ENCODE measurements around the gene THRB.

Gene THRB

DNA sequence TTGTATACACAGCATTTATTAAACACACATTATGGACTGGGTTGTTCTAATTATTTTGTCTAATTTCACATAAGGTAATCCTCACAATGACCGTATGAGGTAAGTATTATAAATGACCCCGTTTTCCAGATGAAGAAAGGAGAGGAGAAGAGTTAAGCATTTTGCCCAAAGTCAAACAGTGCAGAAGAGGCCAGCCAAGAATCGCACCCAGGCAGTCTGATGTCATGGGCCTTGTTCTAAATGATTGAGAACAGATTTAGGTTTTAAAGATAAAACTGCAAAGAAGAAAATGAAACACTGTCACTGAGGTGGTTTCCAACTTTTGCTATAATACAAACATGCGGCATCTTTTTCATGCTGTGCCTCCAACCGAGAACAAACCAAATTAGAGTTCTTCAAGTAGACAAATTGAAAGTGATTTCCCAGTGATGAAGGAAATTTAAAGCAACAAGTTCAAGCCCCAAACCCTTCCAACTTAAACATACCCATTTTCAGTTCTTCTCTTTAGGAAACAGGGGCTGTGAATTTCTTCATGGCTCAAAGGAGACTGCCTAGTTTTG lies 155.3 kb downstream of the THRB start:
- no peaks in the 10 kb centered on the region for H3K36me3 ChIP-seq
- DNase-seq: no peak
- no peaks in the 10 kb centered on the region for H3K9me3 ChIP-seq
- TF ChIP-seq, protein P1, sequence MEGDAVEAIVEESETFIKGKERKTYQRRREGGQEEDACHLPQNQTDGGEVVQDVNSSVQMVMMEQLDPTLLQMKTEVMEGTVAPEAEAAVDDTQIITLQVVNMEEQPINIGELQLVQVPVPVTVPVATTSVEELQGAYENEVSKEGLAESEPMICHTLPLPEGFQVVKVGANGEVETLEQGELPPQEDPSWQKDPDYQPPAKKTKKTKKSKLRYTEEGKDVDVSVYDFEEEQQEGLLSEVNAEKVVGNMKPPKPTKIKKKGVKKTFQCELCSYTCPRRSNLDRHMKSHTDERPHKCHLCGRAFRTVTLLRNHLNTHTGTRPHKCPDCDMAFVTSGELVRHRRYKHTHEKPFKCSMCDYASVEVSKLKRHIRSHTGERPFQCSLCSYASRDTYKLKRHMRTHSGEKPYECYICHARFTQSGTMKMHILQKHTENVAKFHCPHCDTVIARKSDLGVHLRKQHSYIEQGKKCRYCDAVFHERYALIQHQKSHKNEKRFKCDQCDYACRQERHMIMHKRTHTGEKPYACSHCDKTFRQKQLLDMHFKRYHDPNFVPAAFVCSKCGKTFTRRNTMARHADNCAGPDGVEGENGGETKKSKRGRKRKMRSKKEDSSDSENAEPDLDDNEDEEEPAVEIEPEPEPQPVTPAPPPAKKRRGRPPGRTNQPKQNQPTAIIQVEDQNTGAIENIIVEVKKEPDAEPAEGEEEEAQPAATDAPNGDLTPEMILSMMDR (IDR thresholded peaks at IDR 0.05; ENCODE audit: low read depth, low read length): no peak
- no peaks in the 10 kb centered on the region for H3K4me1 ChIP-seq
- no peaks in the 10 kb centered on the region for H3K27me3 ChIP-seq
- H3K4me3 ChIP-seq (ENCODE audit: low read depth, low read length): no peak overlapping the region

DNA sequence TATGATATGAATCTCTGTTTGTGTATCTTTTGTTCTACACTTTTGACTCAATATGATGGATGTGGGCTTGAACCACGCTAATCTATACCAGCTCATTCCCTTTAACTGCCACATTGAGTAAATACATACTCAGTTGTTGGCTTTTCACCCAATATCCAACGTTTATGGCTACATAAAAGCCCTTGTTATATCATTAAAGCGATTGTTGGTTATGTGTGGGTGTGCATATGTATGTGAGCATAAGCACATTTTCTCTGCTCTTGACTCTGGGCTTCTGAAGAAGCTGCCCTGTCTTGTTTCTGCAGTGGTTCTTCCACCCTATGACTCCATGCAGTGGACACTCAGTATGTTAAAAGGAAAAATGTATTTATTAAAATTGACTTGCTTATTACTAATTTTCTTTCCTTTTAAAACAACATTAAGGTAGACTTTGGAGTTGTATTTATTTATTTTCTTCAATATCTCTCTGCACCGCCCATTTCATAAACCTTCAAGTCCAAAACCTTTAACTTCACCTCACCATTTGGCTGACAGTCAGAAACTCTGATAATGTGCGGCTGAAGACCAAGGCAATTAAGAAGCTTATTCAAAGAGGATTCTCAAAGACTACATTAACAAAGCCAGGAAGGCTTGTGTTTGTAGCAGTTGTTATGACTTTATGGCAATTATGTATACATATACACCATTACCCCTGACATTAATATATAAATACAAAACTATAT lies 156.1 kb downstream of the THRB start:
- Histone ChIP-seq H3K4me1 (no peaks in the 10 kb centered on the region), H3K4me3 (ENCODE audit: low read depth, low read length) (no peak overlapping the region), H3K36me3 (no peaks in the 10 kb centered on the region), H3K9me3 (no peaks in the 10 kb centered on the region), H3K27me3 (no peaks in the 10 kb centered on the region)
- DNase-seq: no peak
- TF ChIP-seq, protein P1 (IDR thresholded peaks at IDR 0.05; ENCODE audit: low read depth, low read length): no peak

DNA sequence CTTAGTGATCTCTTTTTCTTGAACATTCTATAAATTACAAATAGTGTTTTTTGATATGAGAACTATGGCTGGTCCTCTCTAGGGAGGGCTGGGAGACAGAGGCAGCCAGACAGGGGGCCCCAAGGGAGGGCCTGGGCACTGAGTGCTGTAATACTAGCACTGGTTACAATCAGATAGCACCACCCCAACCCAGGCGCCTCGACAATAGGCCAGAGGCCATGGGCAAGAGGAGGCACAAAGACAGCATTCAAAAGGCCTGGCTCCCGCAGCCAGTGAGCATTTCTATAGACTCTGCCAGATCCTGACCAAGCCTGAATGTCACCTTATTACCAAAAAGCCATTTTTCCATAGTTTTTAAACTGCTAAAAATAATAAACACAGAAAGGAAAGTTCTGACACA lies 158.5 kb downstream of the THRB start:
- DNase-seq: peak; percentile 6
- H3K27me3 ChIP-seq: no peaks in the 10 kb centered on the region
- no peaks in the 10 kb centered on the region for H3K9me3 ChIP-seq
- no peaks in the 10 kb centered on the region for H3K4me1 ChIP-seq
- H3K36me3 ChIP-seq: no peaks in the 10 kb centered on the region
- TF ChIP-seq, protein P1 (IDR thresholded peaks at IDR 0.05; ENCODE audit: low read depth, low read length): no peak
- H3K4me3 ChIP-seq (ENCODE audit: low read depth, low read length): no peak overlapping the region

DNA sequence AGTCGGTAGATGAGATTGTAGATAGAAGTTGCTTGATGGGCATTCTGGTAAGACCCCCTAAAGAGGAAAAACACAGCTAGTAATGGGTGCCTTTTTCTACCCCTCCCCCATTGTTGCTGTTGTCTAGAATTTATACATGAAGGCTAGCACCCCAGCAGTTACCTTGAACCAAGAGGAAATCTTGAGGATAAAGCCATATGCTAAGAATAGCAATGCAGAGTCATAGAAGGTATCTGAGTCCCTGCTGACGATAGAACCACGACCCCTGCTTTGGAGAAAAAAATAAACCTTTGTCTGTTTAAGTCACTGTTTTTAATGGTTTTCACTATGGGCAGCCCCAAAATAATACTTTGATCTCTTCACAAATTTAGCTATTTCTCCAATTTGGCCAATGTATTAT lies 162.6 kb downstream of the THRB start:
- no peaks in the 10 kb centered on the region for H3K9me3 ChIP-seq
- no peaks in the 10 kb centered on the region for H3K36me3 ChIP-seq
- no peaks in the 10 kb centered on the region for H3K4me1 ChIP-seq
- TF ChIP-seq, protein P1 (IDR thresholded peaks at IDR 0.05; ENCODE audit: low read depth, low read length): no peak
- no peak for DNase-seq
- no peak overlapping the region for H3K4me3 ChIP-seq (ENCODE audit: low read depth, low read length)
- no peaks in the 10 kb centered on the region for H3K27me3 ChIP-seq

DNA sequence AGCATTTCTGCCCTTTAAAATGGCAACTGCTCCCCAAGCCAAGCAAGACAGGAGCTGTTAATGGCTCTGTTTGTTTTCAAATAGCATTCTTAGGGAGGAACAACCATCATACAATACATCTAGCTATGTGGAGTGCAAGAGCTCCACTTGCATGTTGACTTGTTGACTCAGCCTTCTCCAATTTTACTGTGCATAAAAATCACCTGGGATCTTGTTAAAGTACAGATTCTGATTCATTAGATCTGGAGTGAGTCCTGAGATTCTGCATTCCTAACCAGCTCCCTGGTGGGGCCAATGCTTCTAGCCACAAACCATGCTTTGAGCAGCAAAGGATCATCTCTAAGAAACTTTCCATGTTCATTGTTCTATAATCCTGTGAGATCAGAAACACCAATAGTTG lies 171.4 kb downstream of the THRB start:
- TF ChIP-seq, protein P1 (IDR thresholded peaks at IDR 0.05; ENCODE audit: low read depth, low read length): no peak
- no peaks in the 10 kb centered on the region for H3K9me3 ChIP-seq
- no peaks in the 10 kb centered on the region for H3K36me3 ChIP-seq

DNA sequence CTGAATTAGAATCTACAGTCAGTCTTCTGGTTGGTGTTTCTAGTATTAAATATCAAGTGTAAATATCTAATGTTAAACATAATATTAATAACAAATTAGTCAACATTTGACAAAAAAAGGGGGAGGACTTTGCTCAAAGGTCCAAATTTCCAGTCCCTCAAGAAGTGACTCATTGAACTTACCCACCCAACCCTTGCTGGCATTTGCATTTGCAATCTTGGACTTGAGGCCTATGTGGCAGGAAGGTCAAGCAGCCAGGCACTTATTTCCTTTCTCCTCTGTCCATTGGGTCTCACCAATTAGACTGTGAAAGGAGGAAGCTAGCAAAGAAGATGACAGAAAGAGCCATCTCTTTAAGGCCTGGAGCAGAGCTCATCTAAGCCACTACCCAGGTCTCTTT lies 174.0 kb downstream of the THRB start:
- Histone ChIP-seq H3K4me3 (ENCODE audit: low read depth, low read length) (no peak overlapping the region), H3K9me3 (no peaks in the 10 kb centered on the region), H3K36me3 (no peaks in the 10 kb centered on the region), H3K4me1 (no peaks in the 10 kb centered on the region), H3K27me3 (no peaks in the 10 kb centered on the region)
- no peak for DNase-seq
- TF ChIP-seq, protein P1 (IDR thresholded peaks at IDR 0.05; ENCODE audit: low read depth, low read length): no peak

More for the DNA sequence above, 171.4 kb downstream of the THRB start:
- DNase-seq: no peak
- H3K27me3 ChIP-seq: no peaks in the 10 kb centered on the region
- no peak overlapping the region for H3K4me3 ChIP-seq (ENCODE audit: low read depth, low read length)
- no peaks in the 10 kb centered on the region for H3K4me1 ChIP-seq

All from BE2C (cell line).